HG03460 (cell line): Measurements from ENCODE around the gene SYT2.
"Not testable (repeated sequence)": the region's sequence is repeated elsewhere in the genome, so short reads cannot be mapped to it uniquely, and the experiment has no call there.

Experiments used
- ATAC-seq: cut with Tn5 transposase; IDR thresholded peaks from one replicate; pipeline ENCODE4 v1.9.1; 2021; ENCODE audit not compliant: unreplicated experiment

SYT2 gene

GRCh38 chr1:202578001-202578504 lies 132.2 kb downstream of the SYT2 start:
- no peak for ATAC-seq

GRCh38 chr1:202577381-202577780 lies 132.9 kb downstream of the SYT2 start:
- ATAC-seq: no peak

GRCh38 chr1:202576816-202577215 lies 133.4 kb downstream of the SYT2 start:
- no peak for ATAC-seq

GRCh38 chr1:202575918-202576653 lies 134.2 kb downstream of the SYT2 start:
- no peak for ATAC-seq

GRCh38 chr1:202572867-202573266 lies 137.4 kb downstream of the SYT2 start:
- ATAC-seq: no peak

- ATAC-seq: no peak
These were observed 138.4 kb downstream of the SYT2 start for GRCh38 chr1:202571719-202572339.

GRCh38 chr1:202569393-202570322 lies 140.6 kb downstream of the SYT2 start:
- no peak for ATAC-seq

GRCh38 chr1:202568826-202569225 lies 141.4 kb downstream of the SYT2 start:
- ATAC-seq: no peak

GRCh38 chr1:202568410-202568809 lies 141.8 kb downstream of the SYT2 start:
- ATAC-seq: no peak

- ATAC-seq: no peak
These were observed 142.5 kb downstream of the SYT2 start for GRCh38 chr1:202567738-202568137.

- peak; percentile 90 for ATAC-seq
These were observed 144.2 kb downstream of the SYT2 start for GRCh38 chr1:202565890-202566602.

GRCh38 chr1:202564958-202565495 lies 145.2 kb downstream of the SYT2 start:
- no peak for ATAC-seq

- no peak for ATAC-seq
These were observed 146.4 kb downstream of the SYT2 start for GRCh38 chr1:202563818-202564217.

- ATAC-seq: no peak
These were observed 147.7 kb downstream of the SYT2 start for GRCh38 chr1:202562444-202563060.

GRCh38 chr1:202561726-202562443 lies 148.4 kb downstream of the SYT2 start:
- ATAC-seq: no peak

GRCh38 chr1:202561240-202561639 lies 149.0 kb downstream of the SYT2 start:
- ATAC-seq: no peak

- not testable (repeated sequence) for ATAC-seq
These were observed 152.6 kb downstream of the SYT2 start for GRCh38 chr1:202557662-202558061.

- not testable (repeated sequence) for ATAC-seq
These were observed 154.2 kb downstream of the SYT2 start for GRCh38 chr1:202556037-202556436.

GRCh38 chr1:202554619-202555018 lies 155.6 kb downstream of the SYT2 start:
- not testable (repeated sequence) for ATAC-seq
